MM.1S (cell line): ENCODE data around the gene C19orf38.
A peak's percentile ranks its signal among the peaks of the same experiment; 100 is the strongest.

Experiments
- DNase-seq: peaks from one replicate; pipeline ENCODE4 v3.0.0-alpha.2; 2015
- H2AFZ ChIP-seq: fragments of 300-600 bp; sonication (generic); 2 replicates; pipeline ENCODE4 v1.6.0; 2016; ENCODE audit warnings: antibody characterized with exemption, low read length
- H3F3A ChIP-seq: fragments of 300-600 bp; sonication (generic); 2 replicates; pipeline ENCODE4 v1.6.1; 2016; ENCODE audit warnings: mild to moderate bottlenecking, antibody characterized with exemption, low read length, moderate library complexity, mixed read lengths; ENCODE audit not compliant: insufficient read depth
- H3K27ac ChIP-seq: fragments of 300-600 bp; sonication (generic); 2 replicates; pipeline ENCODE4 v1.5.1; 2016; ENCODE audit warnings: mild to moderate bottlenecking, low read length
- H3K27me3 ChIP-seq: fragments of 300-600 bp; sonication (generic); replicated peaks from 2 replicates; pipeline ENCODE4 v1.6.0; 2016; ENCODE audit warnings: low read length; ENCODE audit not compliant: insufficient read depth
- H3K36me3 ChIP-seq: fragments of 300-600 bp; sonication (generic); replicated peaks from 2 replicates; pipeline ENCODE4 v1.6.1; 2016; ENCODE audit warnings: mild to moderate bottlenecking, low read length, mixed read lengths; ENCODE audit not compliant: insufficient read depth
- H3K4me1 ChIP-seq: fragments of 300-600 bp; sonication (generic); 2 replicates; pipeline ENCODE4 v1.6.1; 2016; ENCODE audit warnings: low read length, mixed read lengths
- H3K4me2 ChIP-seq: fragments of 300-600 bp; sonication (generic); 2 replicates; pipeline ENCODE4 v1.6.0; 2016; ENCODE audit warnings: low read depth, low read length
- H3K4me3 ChIP-seq: fragments of 300-600 bp; sonication (generic); 2 replicates; pipeline ENCODE4 v1.5.1; 2016; ENCODE audit warnings: low read length, mixed read lengths
- H3K79me2 ChIP-seq: fragments of 300-600 bp; sonication (generic); 2 replicates; pipeline ENCODE4 v1.6.1; 2016; ENCODE audit warnings: mixed run types, low read length, mixed read lengths
- H3K9ac ChIP-seq: fragments of 300-600 bp; sonication (generic); 2 replicates; pipeline ENCODE4 v1.6.1; 2016; ENCODE audit warnings: low read length, mixed read lengths
- H3K9me2 ChIP-seq: fragments of 300-600 bp; sonication (generic); replicated peaks from 2 replicates; pipeline ENCODE4 v1.6.1; 2016; ENCODE audit warnings: mild to moderate bottlenecking, low read length, mixed read lengths; ENCODE audit not compliant: insufficient read depth
- H3K9me3 ChIP-seq: fragments of 300-600 bp; sonication (generic); replicated peaks from 2 replicates; pipeline ENCODE4 v1.6.1; 2016; ENCODE audit warnings: mild to moderate bottlenecking, low read length, mixed read lengths; ENCODE audit not compliant: insufficient read depth
- H4K20me1 ChIP-seq: fragments of 300-600 bp; sonication (generic); 2 replicates; pipeline ENCODE4 v1.6.1; 2016; ENCODE audit warnings: mild to moderate bottlenecking, low read length, moderate library complexity, mixed read lengths; ENCODE audit not compliant: insufficient read depth
- EZH2 ChIP-seq: fragments of 300-600 bp; sonication (generic); optimal IDR thresholded peaks from 2 replicates; pipeline ENCODE3; 2017; ENCODE audit warnings: low read depth, mild to moderate bottlenecking, antibody characterized with exemption, low read length, mixed read lengths
- EZH2phosphoT487 ChIP-seq: fragments of 300-600 bp; sonication (generic); IDR thresholded peaks from 2 replicates; pipeline ENCODE4 v1.6.1; 2018; ENCODE audit warnings: antibody characterized with exemption, low read length
- TF ChIP-seq, protein P1 (sequence below): fragments of 300-600 bp; sonication (generic); IDR thresholded peaks from 2 replicates; pipeline ENCODE4 v1.5.1; 2016; ENCODE audit warnings: antibody characterized with exemption, low read length, mixed read lengths

The C19orf38 gene

DNA sequence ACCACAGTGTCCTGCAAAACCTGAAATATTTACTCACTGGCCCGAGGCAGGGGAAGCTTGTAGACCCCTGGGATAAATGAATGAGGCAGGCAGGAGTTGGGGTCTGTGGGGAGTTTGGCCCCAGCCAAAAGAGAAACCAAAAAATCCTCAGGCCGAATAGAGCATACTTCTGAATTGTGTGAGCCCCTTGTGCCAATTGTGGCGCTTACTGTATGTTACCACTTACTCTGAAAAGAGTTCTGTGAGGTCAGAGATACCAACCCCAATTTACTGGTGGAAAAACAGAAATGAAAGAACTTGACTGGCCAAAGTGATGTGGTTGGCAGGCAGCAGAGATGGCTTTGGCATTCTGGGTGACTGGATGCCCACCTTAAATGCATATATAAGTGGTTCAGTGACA is 30.0 kb downstream of the C19orf38 start:
- peak overlapping the region; percentile 21 for H2AFZ ChIP-seq
- no peaks in the 10 kb centered on the region for H3K36me3 ChIP-seq
- H3K27me3 ChIP-seq: no peaks in the 10 kb centered on the region
- TF ChIP-seq EZH2phosphoT487: no peak
- no peak for TF ChIP-seq EZH2
- TF ChIP-seq, protein P1, sequence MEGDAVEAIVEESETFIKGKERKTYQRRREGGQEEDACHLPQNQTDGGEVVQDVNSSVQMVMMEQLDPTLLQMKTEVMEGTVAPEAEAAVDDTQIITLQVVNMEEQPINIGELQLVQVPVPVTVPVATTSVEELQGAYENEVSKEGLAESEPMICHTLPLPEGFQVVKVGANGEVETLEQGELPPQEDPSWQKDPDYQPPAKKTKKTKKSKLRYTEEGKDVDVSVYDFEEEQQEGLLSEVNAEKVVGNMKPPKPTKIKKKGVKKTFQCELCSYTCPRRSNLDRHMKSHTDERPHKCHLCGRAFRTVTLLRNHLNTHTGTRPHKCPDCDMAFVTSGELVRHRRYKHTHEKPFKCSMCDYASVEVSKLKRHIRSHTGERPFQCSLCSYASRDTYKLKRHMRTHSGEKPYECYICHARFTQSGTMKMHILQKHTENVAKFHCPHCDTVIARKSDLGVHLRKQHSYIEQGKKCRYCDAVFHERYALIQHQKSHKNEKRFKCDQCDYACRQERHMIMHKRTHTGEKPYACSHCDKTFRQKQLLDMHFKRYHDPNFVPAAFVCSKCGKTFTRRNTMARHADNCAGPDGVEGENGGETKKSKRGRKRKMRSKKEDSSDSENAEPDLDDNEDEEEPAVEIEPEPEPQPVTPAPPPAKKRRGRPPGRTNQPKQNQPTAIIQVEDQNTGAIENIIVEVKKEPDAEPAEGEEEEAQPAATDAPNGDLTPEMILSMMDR: no peak
- no peaks in the 10 kb centered on the region for H4K20me1 ChIP-seq
- peaks cover 10% of the 10 kb centered on the region for H3F3A ChIP-seq
- H3K4me2 ChIP-seq: peak overlapping the region; percentile 82
- H3K4me3 ChIP-seq: peak overlapping the region; percentile 39
- H3K9me3 ChIP-seq: no peaks in the 10 kb centered on the region
- H3K9me2 ChIP-seq: no peaks in the 10 kb centered on the region
- peak overlapping the region; percentile 72 for H3K9ac ChIP-seq
- H3K27ac ChIP-seq: peak overlapping the region; percentile 80
- H3K79me2 ChIP-seq: peaks cover 89% of the 10 kb centered on the region
- peak; percentile 66 for DNase-seq
- peaks cover 19% of the 10 kb centered on the region for H3K4me1 ChIP-seq

- H3K36me3 ChIP-seq: no peaks in the 10 kb centered on the region
- H3K4me3 ChIP-seq: no peak overlapping the region
- H3K9me2 ChIP-seq: no peaks in the 10 kb centered on the region
- no peak overlapping the region for H3K9ac ChIP-seq
- no peaks in the 10 kb centered on the region for H4K20me1 ChIP-seq
- H3K4me2 ChIP-seq: no peak overlapping the region
- H3F3A ChIP-seq: peaks cover 10% of the 10 kb centered on the region
- no peaks in the 10 kb centered on the region for H3K27me3 ChIP-seq
- H2AFZ ChIP-seq: no peak overlapping the region
- H3K9me3 ChIP-seq: no peaks in the 10 kb centered on the region
- DNase-seq: no peak
- H3K27ac ChIP-seq: no peak overlapping the region
- peaks cover 80% of the 10 kb centered on the region for H3K79me2 ChIP-seq
- TF ChIP-seq EZH2 (no peak), EZH2phosphoT487 (no peak)
- TF ChIP-seq, protein P1: no peak
- peaks cover 15% of the 10 kb centered on the region for H3K4me1 ChIP-seq
These were observed 33.3 kb downstream of the C19orf38 start for GRCh38 chr19:10881403-10882107.

DNA sequence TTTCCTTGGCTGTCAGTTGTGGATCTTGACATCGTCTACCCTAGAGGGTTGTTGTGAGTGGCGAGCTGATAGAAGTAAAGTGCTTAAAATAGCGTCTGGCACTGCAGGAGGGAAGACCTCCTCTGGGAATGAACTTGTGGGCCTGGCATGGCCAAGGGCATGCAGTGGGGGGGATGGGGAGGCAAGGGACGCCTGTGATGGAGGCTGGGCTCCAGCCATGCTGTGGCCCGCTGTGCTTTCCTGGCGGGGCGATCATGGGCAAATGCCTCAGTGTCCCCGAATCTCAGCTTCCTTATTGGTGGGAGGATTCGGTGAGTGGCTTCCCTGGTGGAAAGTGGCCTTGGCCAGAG is 33.9 kb downstream of the C19orf38 start:
- no peak overlapping the region for H3K4me3 ChIP-seq
- H4K20me1 ChIP-seq: no peaks in the 10 kb centered on the region
- H3K9me2 ChIP-seq: no peaks in the 10 kb centered on the region
- H3K36me3 ChIP-seq: no peaks in the 10 kb centered on the region
- no peak for TF ChIP-seq EZH2phosphoT487
- TF ChIP-seq, protein P1: no peak
- TF ChIP-seq EZH2: no peak
- peaks cover 80% of the 10 kb centered on the region for H3K79me2 ChIP-seq
- no peak overlapping the region for H3K4me2 ChIP-seq
- no peak overlapping the region for H3K9ac ChIP-seq
- DNase-seq: no peak
- H3K27ac ChIP-seq: no peak overlapping the region
- H3K9me3 ChIP-seq: no peaks in the 10 kb centered on the region
- peaks cover 10% of the 10 kb centered on the region for H3F3A ChIP-seq
- no peak overlapping the region for H2AFZ ChIP-seq
- H3K4me1 ChIP-seq: peaks cover 15% of the 10 kb centered on the region
- H3K27me3 ChIP-seq: no peaks in the 10 kb centered on the region
